Activated CD8-positive, alpha-beta T cell treated with anti-CD3 and anti-CD28 coated beads for 36 hours (primary cell): Measurements from ENCODE around the gene WDR26. TPM values are rescaled to one million over a fixed set of nuclear protein-coding genes. Genes with fewer than 3 reads are reported as not detected.

ENCODE experiments used
- ATAC-seq: fragments of 200-7000 bp; cut with Tn5 transposase; one replicate; pipeline ENCODE4 v1.10.0; 2021; ENCODE audit warnings: mild to moderate bottlenecking, moderate library complexity
- CTCF ChIA-PET: fragments of 350-600 bp; sonication (Branson Sonifier 250); formaldehyde crosslinking; loops from one replicate; lab custom pipeline; 2021; ENCODE audit warnings: antibody characterized with exemption; lab: Charles Lee
- POLR2A ChIA-PET: fragments of 350-600 bp; sonication (Branson Sonifier 250); formaldehyde crosslinking; loops from one replicate; lab custom pipeline; 2021; ENCODE audit warnings: antibody characterized with exemption; lab: Charles Lee
- DNase-seq: peaks from one replicate; pipeline ENCODE4 v3.0.0-alpha.2; 2020
- H3K27ac Mint-ChIP-seq: one replicate; pipeline ENCODE4 v1.8.0; 2021; ENCODE audit warnings: mild to moderate bottlenecking, mixed read lengths
- H3K27me3 Mint-ChIP-seq: one replicate; pipeline ENCODE4 v1.8.0; 2021; ENCODE audit warnings: mixed read lengths
- H3K36me3 Mint-ChIP-seq: one replicate; pipeline ENCODE4 v1.8.0; 2021; ENCODE audit warnings: low read depth, mixed read lengths
- H3K4me1 Mint-ChIP-seq: one replicate; pipeline ENCODE4 v1.8.0; 2021; ENCODE audit warnings: low read depth, mixed read lengths
- H3K4me3 Mint-ChIP-seq: one replicate; pipeline ENCODE4 v1.8.0; 2021; ENCODE audit warnings: mild to moderate bottlenecking, moderate library complexity, mixed read lengths
- H3K9me3 Mint-ChIP-seq: one replicate; pipeline ENCODE4 v1.8.0; 2021; ENCODE audit warnings: mixed read lengths
- intact Hi-C: fragments of 100-400 bp; cut with micrococcal nuclease; formaldehyde crosslinking; loops from one replicate; pipeline ENCODE4 v1.10.0; 2022
- total RNA-seq, 2 experiments: library from RNA; stranded (reverse); gene quantifications; one replicate each; pipeline ENCODE4 v1.2.3, GENCODE V29; 2021
- TF ChIP-seq, protein P1 (sequence below): fragments of 200-600 bp; IDR thresholded peaks from one replicate; pipeline ENCODE4 v1.8.0; 2022; ENCODE audit warnings: antibody characterized with exemption, mild to moderate bottlenecking

The WDR26 gene
- total RNA-seq, 2 experiments from 2014 or later = 75.2 to 75.8 TPM

GRCh38 chr1:224432672-224433040, 1.9 kb downstream of the WDR26 start:
- POLR2A ChIA-PET = interaction anchor here (1.0 to 1.5 kb wide), 3 partner anchors 15 to 75 kb away, joined by 3 to 4 read pairs (median 4); no protein-coding TSS in a partner anchor
- ATAC-seq = no peak
- CTCF ChIA-PET = interaction anchor here (0.8 to 4.1 kb wide), 2 partner anchors 21 to 25 kb away, joined by 3 to 33 read pairs; no protein-coding TSS in a partner anchor
- Mint-ChIP-seq H3K27ac (peak overlapping the region; percentile 83), H3K4me1 (peaks cover 54% of the 10 kb centered on the region), H3K4me3 (peak overlapping the region; percentile 87), H3K27me3 (no peaks in the 10 kb centered on the region), H3K9me3 (no peaks in the 10 kb centered on the region), H3K36me3 (peaks cover 38% of the 10 kb centered on the region)
- intact Hi-C loops = no loop called here
- TF ChIP-seq, protein P1, sequence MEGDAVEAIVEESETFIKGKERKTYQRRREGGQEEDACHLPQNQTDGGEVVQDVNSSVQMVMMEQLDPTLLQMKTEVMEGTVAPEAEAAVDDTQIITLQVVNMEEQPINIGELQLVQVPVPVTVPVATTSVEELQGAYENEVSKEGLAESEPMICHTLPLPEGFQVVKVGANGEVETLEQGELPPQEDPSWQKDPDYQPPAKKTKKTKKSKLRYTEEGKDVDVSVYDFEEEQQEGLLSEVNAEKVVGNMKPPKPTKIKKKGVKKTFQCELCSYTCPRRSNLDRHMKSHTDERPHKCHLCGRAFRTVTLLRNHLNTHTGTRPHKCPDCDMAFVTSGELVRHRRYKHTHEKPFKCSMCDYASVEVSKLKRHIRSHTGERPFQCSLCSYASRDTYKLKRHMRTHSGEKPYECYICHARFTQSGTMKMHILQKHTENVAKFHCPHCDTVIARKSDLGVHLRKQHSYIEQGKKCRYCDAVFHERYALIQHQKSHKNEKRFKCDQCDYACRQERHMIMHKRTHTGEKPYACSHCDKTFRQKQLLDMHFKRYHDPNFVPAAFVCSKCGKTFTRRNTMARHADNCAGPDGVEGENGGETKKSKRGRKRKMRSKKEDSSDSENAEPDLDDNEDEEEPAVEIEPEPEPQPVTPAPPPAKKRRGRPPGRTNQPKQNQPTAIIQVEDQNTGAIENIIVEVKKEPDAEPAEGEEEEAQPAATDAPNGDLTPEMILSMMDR = no peak
- peak; percentile 39 for DNase-seq

GRCh38 chr1:224432146-224432545, 2.5 kb downstream of the WDR26 start:
- peaks cover 53% of the 10 kb centered on the region for H3K4me1 Mint-ChIP-seq
- H3K9me3 Mint-ChIP-seq = no peaks in the 10 kb centered on the region
- DNase-seq = no peak
- H3K27me3 Mint-ChIP-seq = no peaks in the 10 kb centered on the region
- CTCF ChIA-PET = interaction anchor here (1.5 to 4.1 kb wide), 3 partner anchors 11 to 26 kb away, joined by 4 to 33 read pairs (median 7); no protein-coding TSS in a partner anchor
- H3K36me3 Mint-ChIP-seq = peaks cover 38% of the 10 kb centered on the region
- peak overlapping the region; percentile 83 for H3K27ac Mint-ChIP-seq
- no peak for ATAC-seq
- POLR2A ChIA-PET = interaction anchor here (1.0 to 1.5 kb wide), 2 partner anchors 20 to 75 kb away, joined by 3 to 4 read pairs; no protein-coding TSS in a partner anchor
- TF ChIP-seq, protein P1 = no peak
- intact Hi-C loops = no loop called here
- H3K4me3 Mint-ChIP-seq = peak overlapping the region; percentile 87

- no peaks in the 10 kb centered on the region for H3K27me3 Mint-ChIP-seq
- peaks cover 40% of the 10 kb centered on the region for H3K36me3 Mint-ChIP-seq
- H3K9me3 Mint-ChIP-seq = no peaks in the 10 kb centered on the region
- intact Hi-C loops = no loop called here
- H3K27ac Mint-ChIP-seq = peak overlapping the region; percentile 78
- DNase-seq (no peak), ATAC-seq (no peak)
- CTCF ChIA-PET = interaction anchor here (1.1 to 4.1 kb wide), 4 partner anchors 11 to 67 kb away, joined by 4 to 33 read pairs (median 6); no protein-coding TSS in a partner anchor
- peak overlapping the region; percentile 87 for H3K4me3 Mint-ChIP-seq
- TF ChIP-seq, protein P1 = no peak
- peaks cover 51% of the 10 kb centered on the region for H3K4me1 Mint-ChIP-seq
- POLR2A ChIA-PET = interaction anchor here (1.0 to 1.5 kb wide), 2 partner anchors 19 to 74 kb away, joined by 3 to 4 read pairs; no protein-coding TSS in a partner anchor
Measured at GRCh38 chr1:224431726-224432125, 2.9 kb downstream of the WDR26 start.

DNA sequence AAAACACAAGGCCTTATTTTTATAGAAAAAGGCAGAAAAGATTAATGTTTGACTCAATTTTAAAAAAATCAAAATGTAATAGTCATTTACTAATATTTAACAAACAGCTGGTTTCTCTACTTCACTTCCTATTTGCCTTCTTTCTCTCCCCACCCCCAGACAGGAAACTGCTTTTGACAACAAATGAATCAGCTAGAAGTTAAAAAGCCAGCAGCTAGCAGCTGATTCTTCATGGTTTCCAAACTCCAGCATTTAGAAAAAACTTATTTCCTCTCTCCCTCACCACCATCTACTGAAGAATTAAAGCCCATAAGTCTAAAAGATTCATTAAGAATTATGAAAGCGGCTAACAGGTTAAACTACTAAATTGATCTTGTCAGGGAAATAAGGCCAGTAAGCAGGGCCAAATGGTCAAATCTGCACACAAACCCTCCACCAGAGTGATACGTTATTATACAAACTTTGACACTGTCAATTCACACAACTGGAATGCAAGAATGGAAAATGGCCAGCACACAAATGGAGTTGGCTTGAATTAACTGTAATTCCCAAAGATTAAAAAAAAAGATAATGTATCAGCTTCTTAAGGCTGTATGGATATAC, 4.0 kb downstream of the WDR26 start:
- ChIA-PET POLR2A (no interaction called here), CTCF (interaction anchor here (0.7 to 4.1 kb wide), 6 partner anchors 13 to 1681 kb away, joined by 3 to 33 read pairs (median 4); no protein-coding TSS in a partner anchor)
- ATAC-seq (no peak), DNase-seq (peak; percentile 40)
- Mint-ChIP-seq H3K36me3 (peaks cover 45% of the 10 kb centered on the region), H3K4me1 (peaks cover 47% of the 10 kb centered on the region), H3K9me3 (no peaks in the 10 kb centered on the region), H3K27ac (peak overlapping the region; percentile 58), H3K4me3 (peak overlapping the region; percentile 56), H3K27me3 (no peaks in the 10 kb centered on the region)
- TF ChIP-seq, protein P1 = no peak
- intact Hi-C loops = no loop called here
